GM12864 (cell line): Measurements from ENCODE around the gene U2AF1L4.

ENCODE experiments used
- DNase-seq: peaks from one replicate; pipeline ENCODE4 v3.0.0-alpha.2; 2011; ENCODE audit warnings: low read depth
- H3K4me3 ChIP-seq: 2 replicates; pipeline ENCODE4 v1.5.1; 2011; ENCODE audit warnings: mild to moderate bottlenecking, low read depth, low read length, control low read depth
- CTCF ChIP-seq: IDR thresholded peaks from 2 replicates; pipeline ENCODE4 v1.5.1; 2011; ENCODE audit warnings: low read depth, mild to moderate bottlenecking, moderate library complexity, low read length, control low read depth, inconsistent platforms; ENCODE audit errors: missing control alignments

The U2AF1L4 gene

GRCh38 chr19:35784503-35785338 is 39.5 kb upstream of the U2AF1L4 start:
- DNase-seq: no peak
- no peak overlapping the region for H3K4me3 ChIP-seq
- TF ChIP-seq CTCF: no peak

GRCh38 chr19:35783469-35784434 is 38.5 kb upstream of the U2AF1L4 start:
- H3K4me3 ChIP-seq: no peak overlapping the region
- DNase-seq: no peak
- no peak for TF ChIP-seq CTCF

- no peak overlapping the region for H3K4me3 ChIP-seq
- no peak for DNase-seq
- TF ChIP-seq CTCF: no peak
These were observed 37.4 kb upstream of the U2AF1L4 start for GRCh38 chr19:35782589-35782988.

- no peak overlapping the region for H3K4me3 ChIP-seq
- TF ChIP-seq CTCF: no peak
- no peak for DNase-seq
These were observed 36.4 kb upstream of the U2AF1L4 start for GRCh38 chr19:35781650-35782049.

GRCh38 chr19:35780717-35781116 is 35.5 kb upstream of the U2AF1L4 start:
- no peak for DNase-seq
- H3K4me3 ChIP-seq: no peak overlapping the region
- no peak for TF ChIP-seq CTCF

GRCh38 chr19:35780058-35780457 is 34.8 kb upstream of the U2AF1L4 start:
- DNase-seq: no peak
- no peak overlapping the region for H3K4me3 ChIP-seq
- TF ChIP-seq CTCF: no peak
